Sigmoid colon (tissue), 4 donors: ENCODE data around the gene ZNF714.
A peak's percentile ranks its signal among the peaks of the same experiment; 100 is the strongest.

Experiments
- POLR2A ChIP-seq, 2 donors: fragments of 450-650 bp; IDR thresholded peaks; one replicate each; pipeline ENCODE4 v1.6.1; 2016; ENCODE audit warnings: antibody characterized with exemption in 2 of 2, mild to moderate bottlenecking in 2 of 2, moderate library complexity in 2 of 2
- POLR2AphosphoS5 ChIP-seq, 4 donors: sonication (generic); formaldehyde crosslinking; IDR thresholded peaks; one replicate each; pipeline ENCODE4 v1.6.1; 2017; ENCODE audit warnings: antibody characterized with exemption in 4 of 4
- TF ChIP-seq, protein P1 (sequence below), 4 experiments: fragments of 450-650 bp in 3 of 4; fragments of 200-600 bp in 1 of 4; IDR thresholded peaks; one replicate each; pipeline ENCODE4 v1.5.1; 2016 to 2019; ENCODE audit warnings: antibody characterized with exemption in 4 of 4, mild to moderate bottlenecking in 3 of 4, moderate library complexity in 2 of 4

DNA sequence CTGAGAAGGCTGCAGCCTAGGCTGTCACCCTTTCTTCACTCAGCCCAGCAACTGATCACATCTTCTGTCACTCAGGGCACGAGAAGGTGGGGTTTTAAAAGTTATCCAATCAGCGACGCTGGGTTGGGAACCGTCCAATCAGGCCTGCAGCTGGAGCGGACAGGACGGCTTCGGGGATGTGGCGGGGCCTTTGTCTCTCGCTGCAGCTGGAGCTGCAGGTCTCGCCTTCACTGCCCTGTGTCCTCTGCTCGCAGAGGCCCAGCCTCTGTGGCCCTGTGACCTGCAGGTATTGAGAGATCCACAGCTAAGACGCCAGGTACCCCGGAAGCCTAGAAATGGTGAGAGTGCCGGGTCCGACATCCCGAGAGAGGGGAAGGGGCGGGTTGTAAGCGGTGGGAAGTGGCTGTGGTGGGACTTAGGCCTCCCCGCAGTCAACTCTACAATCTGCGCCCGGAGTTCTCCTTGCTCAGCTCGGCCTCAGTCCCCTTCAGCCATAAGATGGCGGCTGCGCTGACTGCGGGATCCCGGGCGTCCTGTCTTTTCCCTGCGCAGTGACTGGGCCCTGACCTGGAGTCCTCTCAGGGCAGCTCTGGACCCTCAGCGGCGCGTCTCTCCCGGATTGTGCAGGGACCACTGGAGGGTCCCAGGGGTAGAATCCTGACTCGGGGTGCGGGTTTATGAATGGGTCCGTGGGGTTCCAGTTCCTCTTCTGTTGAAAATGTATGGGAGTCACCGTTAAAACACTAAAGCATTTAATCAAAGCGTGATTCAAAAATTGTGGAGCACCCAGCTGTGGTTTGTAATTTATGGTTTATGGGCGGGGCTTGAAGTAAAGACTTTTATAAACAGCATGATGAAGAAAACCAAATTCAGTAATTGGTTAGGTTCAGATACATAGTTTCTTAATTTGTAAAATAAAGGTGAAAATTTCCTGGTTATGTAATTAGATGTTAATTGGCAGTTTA lies at the start of gene ZNF714:
- TF ChIP-seq, protein P1, sequence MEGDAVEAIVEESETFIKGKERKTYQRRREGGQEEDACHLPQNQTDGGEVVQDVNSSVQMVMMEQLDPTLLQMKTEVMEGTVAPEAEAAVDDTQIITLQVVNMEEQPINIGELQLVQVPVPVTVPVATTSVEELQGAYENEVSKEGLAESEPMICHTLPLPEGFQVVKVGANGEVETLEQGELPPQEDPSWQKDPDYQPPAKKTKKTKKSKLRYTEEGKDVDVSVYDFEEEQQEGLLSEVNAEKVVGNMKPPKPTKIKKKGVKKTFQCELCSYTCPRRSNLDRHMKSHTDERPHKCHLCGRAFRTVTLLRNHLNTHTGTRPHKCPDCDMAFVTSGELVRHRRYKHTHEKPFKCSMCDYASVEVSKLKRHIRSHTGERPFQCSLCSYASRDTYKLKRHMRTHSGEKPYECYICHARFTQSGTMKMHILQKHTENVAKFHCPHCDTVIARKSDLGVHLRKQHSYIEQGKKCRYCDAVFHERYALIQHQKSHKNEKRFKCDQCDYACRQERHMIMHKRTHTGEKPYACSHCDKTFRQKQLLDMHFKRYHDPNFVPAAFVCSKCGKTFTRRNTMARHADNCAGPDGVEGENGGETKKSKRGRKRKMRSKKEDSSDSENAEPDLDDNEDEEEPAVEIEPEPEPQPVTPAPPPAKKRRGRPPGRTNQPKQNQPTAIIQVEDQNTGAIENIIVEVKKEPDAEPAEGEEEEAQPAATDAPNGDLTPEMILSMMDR (IDR thresholded peaks at IDR 0.05), result no peak
- TF ChIP-seq POLR2A (IDR thresholded peaks at IDR 0.05) (peak; percentile 43 to 51), POLR2AphosphoS5 (IDR thresholded peaks at IDR 0.05) (peak in 3 of 4 donors; percentile 73 to 86 (median 77))
